ENCODE results near the gene NLGN1.

DNA sequence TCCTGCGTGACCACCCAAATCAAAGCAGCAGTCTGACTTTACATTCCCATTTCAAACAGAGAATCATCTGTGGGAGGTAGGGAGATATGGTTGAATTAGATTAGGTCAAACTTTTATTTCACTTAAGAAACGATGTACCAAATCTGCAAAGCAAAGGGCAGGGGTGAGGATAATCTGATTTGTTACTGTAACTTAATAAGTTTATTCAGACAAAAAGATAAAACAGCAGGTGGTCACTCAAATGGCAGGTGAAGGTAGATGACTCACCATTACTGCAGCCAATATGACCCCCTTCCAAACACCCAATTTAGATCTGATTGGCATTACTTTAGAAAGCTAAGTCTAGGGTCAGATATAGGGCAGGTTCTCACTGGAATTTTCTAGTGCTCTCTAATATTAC, 810.6 kb downstream of the NLGN1 start:
- TF ChIP-seq CTCF (IDR thresholded peaks at IDR 0.05) (no peak), REST (IDR thresholded peaks at IDR 0.05; ENCODE audit: insufficient read depth in 1 of 2, low read depth in 2 of 2, low read length in 1 of 2) (no peak), POLR2AphosphoS5 (IDR thresholded peaks at IDR 0.05; ENCODE audit: low read depth, low read length) (no peak), TCF7L2 (IDR thresholded peaks at IDR 0.05; ENCODE audit: low read depth, low read length) (no peak)

Measured in Panc1 (cell line).